Epithelial cell of proximal tubule (primary cell): ENCODE results near the gene APP. TPM values are rescaled to one million over a fixed set of nuclear protein-coding genes. Genes with fewer than 3 reads are reported as not detected.
"Not testable (repeated sequence)": the region's sequence is repeated elsewhere in the genome, so short reads cannot be mapped to it uniquely, and the experiment has no call there.

Source experiments
- DNase-seq: peaks from one replicate; pipeline ENCODE4 v3.0.0-alpha.2; 2011; ENCODE audit warnings: low read depth
- H3K4me3 ChIP-seq: 2 replicates; pipeline ENCODE4 v1.5.1; 2011; ENCODE audit warnings: low read depth, mild to moderate bottlenecking, low read length
- CTCF ChIP-seq: conservative IDR thresholded peaks from 2 replicates; pipeline ENCODE4 v1.5.1; 2012; ENCODE audit warnings: low read depth, mild to moderate bottlenecking, low read length
- total RNA-seq: library from RNA; depleted of rRNA; stranded (reverse); fragments of >200 nt; gene quantifications from 2 replicates; pipeline ENCODE4 v1.2.3, GENCODE V29; 2015

The APP gene
- total RNA-seq, 1 donor from 2014 or later = 510 TPM

GRCh38 chr21:26087223-26087918, 83.2 kb downstream of the APP start:
- no peak overlapping the region for H3K4me3 ChIP-seq
- no peak for DNase-seq
- no peak for TF ChIP-seq CTCF

GRCh38 chr21:26085882-26086281, 84.7 kb downstream of the APP start:
- no peak for TF ChIP-seq CTCF
- DNase-seq = no peak
- H3K4me3 ChIP-seq = no peak overlapping the region

GRCh38 chr21:26085127-26085526, 85.4 kb downstream of the APP start:
- DNase-seq = no peak
- no peak overlapping the region for H3K4me3 ChIP-seq
- TF ChIP-seq CTCF = no peak

GRCh38 chr21:26082549-26082948, 88.0 kb downstream of the APP start:
- H3K4me3 ChIP-seq = no peak overlapping the region
- no peak for DNase-seq
- TF ChIP-seq CTCF = no peak

- H3K4me3 ChIP-seq, DNase-seq: not testable (repeated sequence)
These were observed 89.3 kb downstream of the APP start for GRCh38 chr21:26081175-26081760.

GRCh38 chr21:26080211-26080610, 90.4 kb downstream of the APP start:
- no peak overlapping the region for H3K4me3 ChIP-seq
- no peak for DNase-seq
- TF ChIP-seq CTCF = no peak

GRCh38 chr21:26079366-26079765, 91.2 kb downstream of the APP start:
- TF ChIP-seq CTCF = no peak
- no peak for DNase-seq
- no peak overlapping the region for H3K4me3 ChIP-seq
